Ecto neural progenitor cell (in vitro differentiated cells): ENCODE data around the gene SH3GLB1.
A peak's percentile ranks its signal among the peaks of the same experiment; 100 is the strongest.
"Not testable (repeated sequence)": the region's sequence is repeated elsewhere in the genome, so short reads cannot be mapped to it uniquely, and the experiment has no call there.

Experiments used
- DNase-seq: peaks from one replicate; pipeline ENCODE4 v3.0.0-alpha.2; 2018; ENCODE audit warnings: low spot score

Gene SH3GLB1

GRCh38 chr1:86704458-86704971 lies at the start of gene SH3GLB1:
SH3GLB1 (plus strand) TSS chr1:86704576; CDS start chr1:86704900, 324 bp downstream.
- DNase-seq = peak; percentile 94

GRCh38 chr1:86658381-86658780 lies 46.0 kb upstream of the SH3GLB1 start:
- not testable (repeated sequence) for DNase-seq

GRCh38 chr1:86666368-86666767 lies 38.0 kb upstream of the SH3GLB1 start:
- no peak for DNase-seq

GRCh38 chr1:86687595-86687994 lies 16.8 kb upstream of the SH3GLB1 start:
- DNase-seq = no peak

GRCh38 chr1:86692641-86693040 lies 11.7 kb upstream of the SH3GLB1 start:
- no peak for DNase-seq

- DNase-seq = no peak
Observed at GRCh38 chr1:86695400-86695799, 9.0 kb upstream of the SH3GLB1 start.

GRCh38 chr1:86696522-86696921 lies 7.9 kb upstream of the SH3GLB1 start:
- no peak for DNase-seq

- no peak for DNase-seq
Observed at GRCh38 chr1:86699186-86699585, 5.2 kb upstream of the SH3GLB1 start.

- no peak for DNase-seq
Observed at GRCh38 chr1:86701731-86702130, 2.6 kb upstream of the SH3GLB1 start.

- DNase-seq = not testable (repeated sequence)
Observed at GRCh38 chr1:86702954-86703494, 1.4 kb upstream of the SH3GLB1 start.

- DNase-seq = no peak
Observed at GRCh38 chr1:86703696-86704457, 499 bp upstream of the SH3GLB1 start.

GRCh38 chr1:86704972-86705664 lies 742 bp downstream of the SH3GLB1 start:
- DNase-seq = no peak

GRCh38 chr1:86705665-86705985 lies 1.2 kb downstream of the SH3GLB1 start:
- no peak for DNase-seq

GRCh38 chr1:86706018-86706635 lies 1.8 kb downstream of the SH3GLB1 start:
- DNase-seq = no peak

GRCh38 chr1:86708920-86709319 lies 4.5 kb downstream of the SH3GLB1 start:
- no peak for DNase-seq

GRCh38 chr1:86712088-86712860 lies 7.9 kb downstream of the SH3GLB1 start:
- no peak for DNase-seq

- DNase-seq = no peak
Observed at GRCh38 chr1:86713477-86713876, 9.1 kb downstream of the SH3GLB1 start.

GRCh38 chr1:86714159-86714558 lies 9.8 kb downstream of the SH3GLB1 start:
- DNase-seq = no peak

GRCh38 chr1:86714561-86715244 lies 10.3 kb downstream of the SH3GLB1 start:
- DNase-seq = no peak

GRCh38 chr1:86718786-86719185 lies 14.4 kb downstream of the SH3GLB1 start:
- no peak for DNase-seq

- DNase-seq = no peak
Observed at GRCh38 chr1:86731416-86731815, 27.0 kb downstream of the SH3GLB1 start.
